Testis (tissue), 3 donors: ENCODE results near the gene XYLT1. TPM values are rescaled to one million over a fixed set of nuclear protein-coding genes. Genes with fewer than 3 reads are reported as not detected.
A peak's percentile ranks its signal among the peaks of the same experiment; 100 is the strongest.

Source experiments
- DNase-seq: peaks from one replicate; pipeline ENCODE4 v3.0.0-alpha.2; 2019
- H3K27ac ChIP-seq, 2 donors: fragments of 200-600 bp; sonication (generic); one replicate each; pipeline ENCODE4 v1.5.1; 2019
- H3K27me3 ChIP-seq: fragments of 200-600 bp; sonication (generic); one replicate; pipeline ENCODE4 v1.5.1; 2019
- H3K36me3 ChIP-seq: fragments of 200-600 bp; sonication (generic); one replicate; pipeline ENCODE4 v1.5.1; 2017; ENCODE audit warnings: low read depth; ENCODE audit errors: missing control alignments
- H3K4me1 ChIP-seq: fragments of 200-600 bp; sonication (generic); one replicate; pipeline ENCODE4 v1.5.1; 2019
- H3K4me3 ChIP-seq, 2 donors: fragments of 200-600 bp; sonication (generic); one replicate each; pipeline ENCODE4 v1.5.1; 2017 to 2019
- H3K9me3 ChIP-seq: fragments of 200-600 bp; sonication (generic); one replicate; pipeline ENCODE4 v1.5.1; 2017
- POLR2A ChIP-seq: fragments of 450-650 bp; IDR thresholded peaks from one replicate; pipeline ENCODE4 v1.6.1; 2017; ENCODE audit warnings: antibody characterized with exemption, mild to moderate bottlenecking, moderate library complexity
- WGBS, 2 donors: methylation state at CpG; one replicate each; pipeline ENCODE4 v1.1.5; 2018; 5-methylcytosine and 5-hydroxymethylcytosine counted together
- intact Hi-C: fragments of 100-400 bp; cut with DNase I; formaldehyde crosslinking; loops from one replicate; pipeline ENCODE4 v1.15.1; 2023; ENCODE audit warnings: low total_unique reads
- polyA plus RNA-seq: library from polyadenylated mRNA; stranded (reverse); fragments of 350-450 nt; fragmentation: Illumina TruSeq; extraction: RNeasy Lipid Tissue Mini Kit (QIAGEN cat#74804); gene quantifications from one replicate; pipeline ENCODE4 v1.2.3, GENCODE V29; 2014; ENCODE audit warnings: low read depth, low replicate concordance; ENCODE audit not compliant: insufficient read depth
- total RNA-seq, 2 donors: library from RNA; depleted of rRNA; stranded (reverse); fragments of >200 nt; gene quantifications; one replicate each; pipeline ENCODE4 v1.2.3, GENCODE V29; 2016
- TF ChIP-seq, protein P1 (sequence below), 3 experiments: fragments of 450-650 bp in 2 of 3; fragments of 200-600 bp in 1 of 3; sonication (generic) in 1 of 3; IDR thresholded peaks; one replicate each; pipeline ENCODE4 v1.5.1; 2016 to 2019; ENCODE audit warnings: antibody characterized with exemption in 3 of 3, mild to moderate bottlenecking in 2 of 3, moderate library complexity in 1 of 3

Gene XYLT1
- total and polyA plus RNA-seq, 3 donors from 2014 or later = 6.5 to 20.7 (median 13.6) TPM

DNA sequence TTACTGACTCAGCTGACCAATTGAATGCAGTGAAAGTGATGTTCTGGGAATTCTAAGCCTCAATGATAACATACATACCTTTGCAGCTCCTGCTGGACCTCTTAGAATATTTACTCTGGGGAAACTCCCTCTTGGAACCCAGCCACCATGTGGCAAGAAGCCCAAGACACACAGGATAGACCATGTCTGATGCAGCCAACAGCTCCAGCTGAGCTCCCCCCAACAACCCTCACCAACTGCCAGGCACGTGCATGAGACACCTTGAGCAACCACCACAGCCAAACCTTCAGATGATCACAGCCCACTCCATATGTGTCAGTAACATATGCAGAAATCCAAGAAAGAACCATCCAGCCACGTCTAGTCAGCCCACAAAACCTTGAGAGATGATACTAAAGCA lies 53.0 kb downstream of the XYLT1 start:
- DNase-seq = no peak
- H3K27me3 ChIP-seq = no peaks in the 10 kb centered on the region
- H3K36me3 ChIP-seq = no peaks in the 10 kb centered on the region
- intact Hi-C loops = no loop called here
- H3K4me1 ChIP-seq = peaks cover 19% of the 10 kb centered on the region
- no peak overlapping the region for H3K4me3 ChIP-seq
- TF ChIP-seq POLR2A = no peak
- no peaks in the 10 kb centered on the region for H3K9me3 ChIP-seq
- WGBS, 2 donors = 84 to 88% methylated on average over 1 to 2 of the region's 2 CpGs
- peak overlapping the region in 1 of 2 donors; percentile 31 for H3K27ac ChIP-seq

DNA sequence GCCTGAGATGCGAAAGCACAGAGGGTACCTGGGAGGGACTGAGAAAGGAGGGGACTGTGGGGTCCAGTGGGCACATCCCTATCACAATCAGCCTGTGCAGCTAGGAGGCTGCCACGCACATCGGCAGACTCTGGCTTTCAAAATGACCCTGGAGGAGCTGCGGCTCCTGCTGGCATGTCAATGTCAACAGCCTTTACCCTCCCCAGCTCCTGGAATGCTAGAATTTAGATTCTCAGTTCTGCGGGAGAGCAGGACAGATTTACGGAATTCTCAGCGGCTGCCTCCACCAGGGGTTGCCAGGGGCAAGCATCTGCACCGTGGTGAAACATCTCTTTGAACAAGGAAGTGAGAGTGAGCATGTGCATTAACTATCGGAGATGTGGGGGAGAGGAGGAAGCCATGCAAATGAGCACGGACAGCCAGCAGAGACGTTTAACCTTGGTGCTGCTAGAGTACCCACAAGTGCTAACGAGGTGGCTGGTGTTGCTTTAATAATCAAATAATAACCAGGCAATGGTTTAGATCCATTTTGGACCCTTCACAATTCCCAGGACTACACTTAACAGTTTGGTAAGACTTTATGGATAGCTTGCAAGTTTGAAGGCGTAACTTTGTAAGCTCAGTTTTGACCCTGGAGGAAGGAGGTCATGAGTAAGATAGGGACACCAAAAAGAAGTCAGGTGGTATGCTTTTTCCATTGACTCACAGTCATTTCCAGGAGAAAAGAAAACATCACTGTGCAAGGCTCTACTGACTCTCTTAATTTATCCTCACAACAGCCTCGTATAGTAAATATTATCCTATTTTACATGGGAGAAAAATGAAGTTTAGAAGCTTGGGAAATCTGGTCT lies 54.1 kb downstream of the XYLT1 start:
- DNase-seq = peak; percentile 34
- no peak overlapping the region for H3K4me3 ChIP-seq

DNA sequence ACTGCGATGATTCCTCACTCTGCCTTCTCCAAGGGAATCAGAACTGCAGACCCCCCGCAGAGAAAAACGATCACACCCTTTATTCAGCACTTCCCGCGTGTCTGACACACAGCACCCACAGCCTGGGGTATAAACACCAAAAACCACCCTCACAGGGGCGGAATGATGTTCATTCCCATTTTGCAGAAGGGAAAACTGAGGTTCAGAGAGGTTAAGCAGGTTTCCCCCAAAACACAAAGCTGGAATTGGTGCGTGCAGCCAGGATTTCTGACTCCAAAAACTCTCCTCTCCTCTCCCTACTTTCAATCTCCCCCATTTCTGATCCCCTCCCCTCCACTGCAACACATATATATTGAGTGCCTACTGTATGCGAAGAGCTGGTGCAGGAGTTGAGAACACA lies 55.8 kb downstream of the XYLT1 start:
- no peak overlapping the region for H3K4me3 ChIP-seq
- WGBS, 2 donors = 90 to 92% methylated on average over 8 of the region's 8 CpGs
- TF ChIP-seq, protein P1, sequence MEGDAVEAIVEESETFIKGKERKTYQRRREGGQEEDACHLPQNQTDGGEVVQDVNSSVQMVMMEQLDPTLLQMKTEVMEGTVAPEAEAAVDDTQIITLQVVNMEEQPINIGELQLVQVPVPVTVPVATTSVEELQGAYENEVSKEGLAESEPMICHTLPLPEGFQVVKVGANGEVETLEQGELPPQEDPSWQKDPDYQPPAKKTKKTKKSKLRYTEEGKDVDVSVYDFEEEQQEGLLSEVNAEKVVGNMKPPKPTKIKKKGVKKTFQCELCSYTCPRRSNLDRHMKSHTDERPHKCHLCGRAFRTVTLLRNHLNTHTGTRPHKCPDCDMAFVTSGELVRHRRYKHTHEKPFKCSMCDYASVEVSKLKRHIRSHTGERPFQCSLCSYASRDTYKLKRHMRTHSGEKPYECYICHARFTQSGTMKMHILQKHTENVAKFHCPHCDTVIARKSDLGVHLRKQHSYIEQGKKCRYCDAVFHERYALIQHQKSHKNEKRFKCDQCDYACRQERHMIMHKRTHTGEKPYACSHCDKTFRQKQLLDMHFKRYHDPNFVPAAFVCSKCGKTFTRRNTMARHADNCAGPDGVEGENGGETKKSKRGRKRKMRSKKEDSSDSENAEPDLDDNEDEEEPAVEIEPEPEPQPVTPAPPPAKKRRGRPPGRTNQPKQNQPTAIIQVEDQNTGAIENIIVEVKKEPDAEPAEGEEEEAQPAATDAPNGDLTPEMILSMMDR (IDR thresholded peaks at IDR 0.05) = no peak
- no peak for TF ChIP-seq POLR2A
- no peak overlapping the region for H3K27ac ChIP-seq
- intact Hi-C loops = no loop called here
- peaks cover 19% of the 10 kb centered on the region for H3K4me1 ChIP-seq
- no peaks in the 10 kb centered on the region for H3K27me3 ChIP-seq
- H3K36me3 ChIP-seq = no peaks in the 10 kb centered on the region
- DNase-seq = no peak
- no peaks in the 10 kb centered on the region for H3K9me3 ChIP-seq

More for the DNA sequence above, 54.1 kb downstream of the XYLT1 start:
- Histone ChIP-seq H3K27me3 (no peaks in the 10 kb centered on the region), H3K4me1 (peaks cover 19% of the 10 kb centered on the region), H3K9me3 (no peaks in the 10 kb centered on the region), H3K27ac (peak overlapping the region; percentile 31 to 39), H3K36me3 (no peaks in the 10 kb centered on the region)
- 20 to 47% methylated on average over 13 to 14 of the region's 14 CpGs for WGBS, 2 donors
- TF ChIP-seq, protein P1 (IDR thresholded peaks at IDR 0.05) = no peak
- intact Hi-C loops = no loop called here

DNA sequence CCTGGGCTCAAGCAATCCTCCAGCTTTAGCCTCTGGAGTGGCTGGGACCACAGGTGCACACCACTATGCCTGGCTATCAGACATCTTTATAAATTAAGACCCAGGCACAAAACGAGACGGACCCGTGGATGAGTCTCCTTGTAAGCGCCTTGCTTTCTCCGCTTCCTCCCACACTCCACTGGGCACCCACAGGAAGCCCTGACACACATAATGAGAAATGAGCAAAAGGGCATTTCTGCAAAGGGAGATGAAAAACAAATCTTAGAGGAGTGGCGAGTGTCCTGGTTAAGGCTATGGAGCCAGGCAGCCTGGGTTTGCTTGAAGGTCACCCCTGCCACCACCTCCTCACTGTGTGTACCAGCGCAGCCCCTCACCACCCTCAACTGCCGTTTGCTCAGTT lies 56.3 kb downstream of the XYLT1 start:
- DNase-seq = no peak
- intact Hi-C loops = no loop called here
- H3K36me3 ChIP-seq = no peaks in the 10 kb centered on the region
- H3K4me3 ChIP-seq = no peak overlapping the region
- peaks cover 19% of the 10 kb centered on the region for H3K4me1 ChIP-seq
- 73 to 74% methylated on average over 8 of the region's 8 CpGs for WGBS, 2 donors
- H3K27me3 ChIP-seq = no peaks in the 10 kb centered on the region
- H3K9me3 ChIP-seq = no peaks in the 10 kb centered on the region
- H3K27ac ChIP-seq = no peak overlapping the region
- TF ChIP-seq, protein P1 (IDR thresholded peaks at IDR 0.05) = no peak
- no peak for TF ChIP-seq POLR2A

DNA sequence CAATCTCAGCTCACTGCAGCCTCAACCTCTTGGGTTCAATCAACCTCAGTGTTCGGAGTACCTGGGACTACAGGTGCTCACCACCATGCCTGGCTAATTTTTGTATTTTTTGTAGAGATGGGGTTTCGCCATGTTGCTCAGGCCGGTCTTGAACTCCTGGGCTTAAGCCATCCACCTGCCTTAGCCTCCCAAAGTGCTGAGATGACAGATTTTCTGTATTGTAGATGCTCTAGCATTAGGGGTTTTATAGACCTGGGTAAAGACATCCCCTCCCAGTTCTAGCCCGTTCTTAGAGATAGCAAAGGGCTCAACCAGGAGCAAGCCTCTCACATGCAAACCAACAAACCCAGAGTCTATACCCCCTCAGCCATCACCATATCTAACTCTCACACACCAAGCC lies 57.3 kb downstream of the XYLT1 start:
- 90 to 94% methylated on average over 4 of the region's 4 CpGs for WGBS, 2 donors
- Histone ChIP-seq H3K9me3 (no peaks in the 10 kb centered on the region), H3K27me3 (no peaks in the 10 kb centered on the region), H3K27ac (no peak overlapping the region), H3K4me3 (no peak overlapping the region), H3K36me3 (no peaks in the 10 kb centered on the region), H3K4me1 (peaks cover 19% of the 10 kb centered on the region)
- intact Hi-C loops = no loop called here
- DNase-seq = no peak
- TF ChIP-seq POLR2A = no peak
- TF ChIP-seq, protein P1 (IDR thresholded peaks at IDR 0.05) = no peak
